Gastroesophageal sphincter (tissue), 4 donors: Measurements from ENCODE around the gene CHKA. TPM values are rescaled to one million over a fixed set of nuclear protein-coding genes. Genes with fewer than 3 reads are reported as not detected.

Source experiments
- ATAC-seq: fragments of 150-250 bp; one replicate; pipeline ENCODE4 v1.9.1; 2016; ENCODE audit warnings: mild to moderate bottlenecking, moderate library complexity
- H3K27ac ChIP-seq, 4 donors: fragments of 200-600 bp; sonication (generic) in 3 of 4; 1 replicate in 3 of 4; 2 replicates in 1 of 4; pipeline ENCODE4 v1.5.1; 2016 to 2019
- H3K27me3 ChIP-seq: fragments of 200-600 bp; sonication (generic); one replicate; pipeline ENCODE4 v1.5.1; 2019
- H3K36me3 ChIP-seq, 2 donors: fragments of 200-600 bp; sonication (generic); one replicate each; pipeline ENCODE4 v1.5.1; 2019; ENCODE audit warnings: control low read depth in 1 of 2
- H3K4me1 ChIP-seq, 3 donors: fragments of 200-600 bp; sonication (generic); 1 replicate in 2 of 3; 2 replicates in 1 of 3; pipeline ENCODE4 v1.5.1; 2016 to 2019; ENCODE audit warnings: control low read depth in 2 of 3
- H3K4me3 ChIP-seq, 2 donors: fragments of 200-600 bp; sonication (generic); one replicate each; pipeline ENCODE4 v1.5.1; 2019; ENCODE audit warnings: mild to moderate bottlenecking in 1 of 2, moderate library complexity in 1 of 2
- H3K9me3 ChIP-seq, 3 donors: fragments of 200-600 bp; sonication (generic); one replicate each; pipeline ENCODE4 v1.5.1; 2017 to 2019; ENCODE audit warnings: control low read depth in 2 of 3
- CTCF ChIP-seq, 4 experiments: fragments of 200-600 bp in 2 of 4; fragments of 450-650 bp in 2 of 4; sonication (generic) in 1 of 4; IDR thresholded peaks; one replicate each; pipeline ENCODE4 v1.5.1; 2017 to 2019; ENCODE audit warnings: antibody characterized with exemption in 4 of 4, mild to moderate bottlenecking in 2 of 4, moderate library complexity in 2 of 4
- EP300 ChIP-seq: sonication (generic); formaldehyde crosslinking; IDR thresholded peaks from one replicate; pipeline ENCODE4 v1.6.1; 2017; ENCODE audit warnings: antibody characterized with exemption, mild to moderate bottlenecking
- POLR2A ChIP-seq, 2 donors: fragments of 450-650 bp; IDR thresholded peaks; one replicate each; pipeline ENCODE4 v1.6.1; 2017; ENCODE audit warnings: antibody characterized with exemption in 2 of 2, mild to moderate bottlenecking in 2 of 2, moderate library complexity in 1 of 2
- POLR2AphosphoS5 ChIP-seq: sonication (generic); formaldehyde crosslinking; IDR thresholded peaks from one replicate; pipeline ENCODE4 v1.6.1; 2017; ENCODE audit warnings: antibody characterized with exemption
- WGBS, 2 donors: methylation state at CpG; one replicate each; pipeline ENCODE4 v1.1.5; 2018; ENCODE audit warnings: low coverage in 1 of 2; 5-methylcytosine and 5-hydroxymethylcytosine counted together
- total RNA-seq, 4 donors: library from RNA; depleted of rRNA; stranded (reverse); fragments of >200 nt; gene quantifications; one replicate each; pipeline ENCODE4 v1.1.0, GENCODE V29; 2016

CHKA gene
- total RNA-seq, 4 donors from 2014 or later, result 11.1 to 66.1 (median 33.9) TPM

- no CpG with 5 or more reads among the region's 8 CpGs for WGBS, 2 donors
- Histone ChIP-seq H3K36me3 (peaks cover 0 to 65% of the 10 kb centered on the region in 2 donors), H3K4me3 (peak overlapping the region in 1 of 2 donors; percentile 12), H3K9me3 (no peaks in the 10 kb centered on the region), H3K27ac (peak overlapping the region in 3 of 4 donors; percentile 11 to 92 (median 83)), H3K4me1 (peaks cover 4 to 60% (median 18%) of the 10 kb centered on the region in 3 donors), H3K27me3 (no peaks in the 10 kb centered on the region)
- no peak for ATAC-seq
- TF ChIP-seq POLR2AphosphoS5, result no peak
- TF ChIP-seq POLR2A (IDR thresholded peaks at IDR 0.05), result no peak
Measured at GRCh38 chr11:68043029-68043348, 78.2 kb downstream of the CHKA start.

GRCh38 chr11:68042219-68043028, 78.8 kb downstream of the CHKA start:
- peaks cover 0 to 60% of the 10 kb centered on the region in 2 donors for H3K36me3 ChIP-seq
- ATAC-seq, result no peak
- no peaks in the 10 kb centered on the region for H3K9me3 ChIP-seq
- WGBS, 2 donors, result no CpG with 5 or more reads among the region's 27 CpGs
- H3K4me1 ChIP-seq, result peaks cover 4 to 66% (median 24%) of the 10 kb centered on the region in 3 donors
- peak overlapping the region in 3 of 4 donors; percentile 83 to 92 (median 89) for H3K27ac ChIP-seq
- no peaks in the 10 kb centered on the region for H3K27me3 ChIP-seq
- TF ChIP-seq EP300 (no peak), POLR2AphosphoS5 (no peak), CTCF (IDR thresholded peaks at IDR 0.05) (no peak), POLR2A (IDR thresholded peaks at IDR 0.05) (no peak)
- no peak overlapping the region for H3K4me3 ChIP-seq

- Histone ChIP-seq H3K4me3 (no peak overlapping the region), H3K36me3 (peaks cover 0 to 58% of the 10 kb centered on the region in 2 donors), H3K27ac (peak overlapping the region in 3 of 4 donors; percentile 83 to 92 (median 89)), H3K4me1 (peaks cover 4 to 73% (median 24%) of the 10 kb centered on the region in 3 donors), H3K9me3 (no peaks in the 10 kb centered on the region), H3K27me3 (no peaks in the 10 kb centered on the region)
- TF ChIP-seq EP300 (no peak), POLR2AphosphoS5 (no peak), CTCF (IDR thresholded peaks at IDR 0.05) (no peak), POLR2A (IDR thresholded peaks at IDR 0.05) (no peak)
- ATAC-seq, result no peak
- WGBS, 2 donors, result 50% methylated on average over 3 of the region's 12 CpGs; no CpG with 5 or more reads in 1 of the 2 donors
Measured at GRCh38 chr11:68041617-68042218, 79.5 kb downstream of the CHKA start.

- Histone ChIP-seq H3K36me3 (peaks cover 0 to 58% of the 10 kb centered on the region in 2 donors), H3K27me3 (no peaks in the 10 kb centered on the region), H3K9me3 (no peaks in the 10 kb centered on the region), H3K27ac (peak overlapping the region; percentile 69 to 92 (median 86)), H3K4me1 (peaks cover 4 to 79% (median 24%) of the 10 kb centered on the region in 3 donors), H3K4me3 (peak overlapping the region; percentile 60 to 70)
- ATAC-seq, result no peak
- 23 to 50% methylated on average over 4 to 5 of the region's 23 CpGs for WGBS, 2 donors
- no peak for TF ChIP-seq POLR2A (IDR thresholded peaks at IDR 0.05)
- no peak for TF ChIP-seq EP300
- no peak for TF ChIP-seq POLR2AphosphoS5
- TF ChIP-seq CTCF (IDR thresholded peaks at IDR 0.05), result no peak
Measured at GRCh38 chr11:68040957-68041591, 80.1 kb downstream of the CHKA start.
